ENCODE results near the gene ANKRD52.

Gene ANKRD52

DNA sequence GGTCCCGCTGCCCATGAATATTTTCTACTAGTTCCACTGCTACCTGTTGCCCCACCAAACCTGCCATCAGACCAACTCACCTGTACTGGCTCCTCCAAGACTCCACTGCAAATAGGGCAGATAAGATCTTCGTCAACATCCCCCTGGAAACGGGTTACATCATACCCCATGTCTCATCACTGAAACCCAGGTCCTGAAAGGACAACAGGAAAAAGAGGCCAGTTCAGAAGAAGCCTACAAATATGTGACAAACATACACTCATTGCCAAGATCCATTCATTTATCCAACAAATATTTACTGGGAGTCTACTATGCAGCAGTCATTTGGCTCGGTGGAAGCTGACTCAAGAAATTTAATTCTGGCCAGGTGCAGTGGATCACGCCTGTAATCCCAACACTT lies 44.3 kb downstream of the ANKRD52 start:
- H3K4me2 ChIP-seq (ENCODE audit: low read length) = no peak overlapping the region
- H4K20me1 ChIP-seq (ENCODE audit: insufficient read depth, low read length) = no peaks in the 10 kb centered on the region
- H3K27me3 ChIP-seq (ENCODE audit: low read depth, low read length) = no peaks in the 10 kb centered on the region
- no peak overlapping the region for H3K4me3 ChIP-seq (ENCODE audit: low read length)
- H2AFZ ChIP-seq (ENCODE audit: low read depth, low read length) = no peak overlapping the region
- H3K9me3 ChIP-seq (ENCODE audit: insufficient read depth, low read length) = no peaks in the 10 kb centered on the region
- H3K79me2 ChIP-seq (ENCODE audit: low read length) = no peaks in the 10 kb centered on the region
- no peak overlapping the region for H3K9ac ChIP-seq (ENCODE audit: low read length)
- no peak for TF ChIP-seq EZH2phosphoT487 (IDR thresholded peaks at IDR 0.05; ENCODE audit: low read depth)
- TF ChIP-seq CTCF (IDR thresholded peaks at IDR 0.05; ENCODE audit: low read depth, low read length) = no peak
- no peak overlapping the region for H3K27ac ChIP-seq (ENCODE audit: low read length)
- no peaks in the 10 kb centered on the region for H3K4me1 ChIP-seq (ENCODE audit: low read length)
- H3K36me3 ChIP-seq (replicated peaks; ENCODE audit: low read depth, low read length) = peaks cover 43% of the 10 kb centered on the region

GRCh38 chr12:56212361-56212760 lies 45.8 kb downstream of the ANKRD52 start:
- Histone ChIP-seq H3K79me2 (ENCODE audit: low read length) (no peaks in the 10 kb centered on the region), H3K9ac (ENCODE audit: low read length) (no peak overlapping the region), H3K4me1 (ENCODE audit: low read length) (no peaks in the 10 kb centered on the region), H3K36me3 (replicated peaks; ENCODE audit: low read depth, low read length) (peaks cover 50% of the 10 kb centered on the region), H3K4me3 (ENCODE audit: low read length) (no peak overlapping the region), H2AFZ (ENCODE audit: low read depth, low read length) (no peak overlapping the region), H3K27ac (ENCODE audit: low read length) (no peak overlapping the region), H3K9me3 (ENCODE audit: insufficient read depth, low read length) (no peaks in the 10 kb centered on the region), H3K4me2 (ENCODE audit: low read length) (no peak overlapping the region), H3K27me3 (ENCODE audit: low read depth, low read length) (no peaks in the 10 kb centered on the region), H4K20me1 (ENCODE audit: insufficient read depth, low read length) (no peaks in the 10 kb centered on the region)
- TF ChIP-seq CTCF (IDR thresholded peaks at IDR 0.05; ENCODE audit: low read depth, low read length) = no peak
- TF ChIP-seq EZH2phosphoT487 (IDR thresholded peaks at IDR 0.05; ENCODE audit: low read depth) = no peak

DNA sequence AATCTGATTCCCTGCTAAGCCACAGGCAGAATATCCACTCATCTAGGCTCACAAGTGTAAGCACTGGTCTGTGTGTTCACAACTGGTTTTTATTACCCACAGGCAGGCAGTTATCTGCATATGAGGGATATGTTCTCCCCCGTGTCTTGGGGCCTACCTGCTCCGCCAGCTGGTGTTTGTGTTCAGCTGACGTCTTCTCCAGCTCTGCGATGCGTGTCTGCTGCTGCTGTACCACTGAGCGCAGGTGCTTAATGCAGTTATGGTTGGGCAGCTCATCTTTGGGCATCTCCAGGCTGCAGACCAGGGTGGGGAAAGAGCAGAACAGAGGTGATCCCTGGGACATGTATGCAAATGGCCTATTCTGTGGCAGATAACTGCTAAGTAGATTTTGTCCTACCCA lies 50.2 kb downstream of the ANKRD52 start:
- H3K36me3 ChIP-seq (replicated peaks; ENCODE audit: low read depth, low read length) = peaks cover 48% of the 10 kb centered on the region
- TF ChIP-seq CTCF (IDR thresholded peaks at IDR 0.05; ENCODE audit: low read depth, low read length) (no peak), EZH2phosphoT487 (IDR thresholded peaks at IDR 0.05; ENCODE audit: low read depth) (no peak)

GRCh38 chr12:56206452-56207166 lies 51.6 kb downstream of the ANKRD52 start:
- H4K20me1 ChIP-seq (ENCODE audit: insufficient read depth, low read length) = no peaks in the 10 kb centered on the region
- no peak overlapping the region for H3K27ac ChIP-seq (ENCODE audit: low read length)
- no peaks in the 10 kb centered on the region for H3K4me1 ChIP-seq (ENCODE audit: low read length)
- H3K4me3 ChIP-seq (ENCODE audit: low read length) = no peak overlapping the region
- H3K27me3 ChIP-seq (ENCODE audit: low read depth, low read length) = no peaks in the 10 kb centered on the region
- peaks cover 39% of the 10 kb centered on the region for H3K36me3 ChIP-seq (replicated peaks; ENCODE audit: low read depth, low read length)
- H3K9ac ChIP-seq (ENCODE audit: low read length) = no peak overlapping the region
- H3K4me2 ChIP-seq (ENCODE audit: low read length) = no peak overlapping the region
- no peaks in the 10 kb centered on the region for H3K79me2 ChIP-seq (ENCODE audit: low read length)
- no peaks in the 10 kb centered on the region for H3K9me3 ChIP-seq (ENCODE audit: insufficient read depth, low read length)
- TF ChIP-seq CTCF (IDR thresholded peaks at IDR 0.05; ENCODE audit: low read depth, low read length) (peak; percentile 54), EZH2phosphoT487 (IDR thresholded peaks at IDR 0.05; ENCODE audit: low read depth) (no peak)
- H2AFZ ChIP-seq (ENCODE audit: low read depth, low read length) = no peak overlapping the region

More for the DNA sequence above, 50.2 kb downstream of the ANKRD52 start:
- Histone ChIP-seq H3K79me2 (ENCODE audit: low read length) (no peaks in the 10 kb centered on the region), H3K9ac (ENCODE audit: low read length) (no peak overlapping the region), H3K9me3 (ENCODE audit: insufficient read depth, low read length) (no peaks in the 10 kb centered on the region), H3K4me2 (ENCODE audit: low read length) (no peak overlapping the region), H3K27me3 (ENCODE audit: low read depth, low read length) (no peaks in the 10 kb centered on the region), H4K20me1 (ENCODE audit: insufficient read depth, low read length) (no peaks in the 10 kb centered on the region), H3K4me3 (ENCODE audit: low read length) (no peak overlapping the region), H3K27ac (ENCODE audit: low read length) (no peak overlapping the region), H3K4me1 (ENCODE audit: low read length) (no peaks in the 10 kb centered on the region), H2AFZ (ENCODE audit: low read depth, low read length) (no peak overlapping the region)

Measured in OCI-LY3 (cell line).